Measurements from ENCODE around the gene PCSK4.

Gene PCSK4

DNA sequence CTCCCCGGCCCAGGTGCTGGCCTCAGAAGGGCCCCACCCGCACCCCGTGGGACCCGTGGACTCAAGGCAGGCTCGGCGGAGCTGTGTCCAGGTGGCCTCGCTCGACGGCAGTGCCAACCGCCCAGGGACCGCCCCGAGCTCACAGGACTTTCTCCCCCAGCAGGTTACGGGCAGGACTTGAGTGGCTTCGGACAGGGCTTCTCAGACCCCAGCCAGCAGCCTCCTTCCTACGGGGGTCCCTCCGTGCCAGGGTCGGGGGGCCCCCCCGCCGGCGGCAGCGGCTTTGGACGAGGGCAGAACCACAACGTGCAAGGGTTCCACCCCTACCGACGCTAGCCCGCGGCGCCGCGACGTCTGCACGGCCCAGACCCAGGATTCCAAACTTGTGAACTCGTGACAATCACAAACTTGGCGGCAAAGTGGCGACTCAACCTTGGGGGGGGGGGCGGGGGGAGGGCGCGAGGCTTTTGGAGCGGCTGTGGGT is 55.5 kb downstream of the PCSK4 start:
- H3K4me3 ChIP-seq (ENCODE audit: low read depth, low read length), result no peak overlapping the region
- no peak for DNase-seq (ENCODE audit: low read depth)
- TF ChIP-seq CTCF (IDR thresholded peaks at IDR 0.05; ENCODE audit: insufficient read depth, low read depth, low read length, missing control alignments), result no peak

DNA sequence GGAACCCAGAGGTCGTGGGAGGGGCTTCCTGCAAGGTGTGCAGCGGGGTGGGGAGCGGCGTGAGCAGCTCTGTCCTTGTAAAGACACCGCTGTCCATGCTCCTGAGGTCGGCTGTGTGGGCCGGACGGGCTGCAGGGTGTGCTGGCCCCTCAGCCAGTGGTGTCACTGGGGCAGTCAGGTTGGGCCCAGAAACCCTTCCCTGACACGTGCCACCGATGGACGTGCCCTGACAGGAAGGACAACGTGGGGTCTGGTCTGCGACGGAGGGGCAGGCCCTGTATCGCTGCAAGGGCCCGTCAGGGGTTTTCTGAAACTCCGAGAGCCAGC is 56.1 kb downstream of the PCSK4 start:
- TF ChIP-seq CTCF (IDR thresholded peaks at IDR 0.05; ENCODE audit: insufficient read depth, low read depth, low read length, missing control alignments), result no peak
- no peak for DNase-seq (ENCODE audit: low read depth)
- no peak overlapping the region for H3K4me3 ChIP-seq (ENCODE audit: low read depth, low read length)

GRCh38 chr19:1433119-1434039 is 56.8 kb downstream of the PCSK4 start:
- no peak for TF ChIP-seq CTCF (IDR thresholded peaks at IDR 0.05; ENCODE audit: insufficient read depth, low read depth, low read length, missing control alignments)

DNA sequence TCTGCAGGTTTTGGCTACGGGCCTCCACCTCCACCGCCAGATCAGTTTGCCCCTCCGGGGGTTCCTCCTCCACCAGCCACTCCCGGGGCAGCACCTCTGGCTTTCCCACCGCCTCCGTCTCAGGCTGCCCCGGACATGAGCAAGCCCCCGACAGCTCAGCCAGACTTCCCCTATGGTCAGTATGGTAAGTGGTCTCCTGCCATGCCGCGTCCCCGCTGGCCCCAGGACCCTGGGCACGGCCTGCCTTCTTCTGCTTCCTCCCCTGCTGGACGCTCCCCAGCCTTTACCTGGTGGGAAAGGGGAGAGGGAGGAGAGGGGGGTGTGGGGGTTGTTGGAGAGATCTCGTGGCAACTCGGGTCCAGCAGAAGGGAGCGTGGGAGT is 57.7 kb downstream of the PCSK4 start:
- H3K4me3 ChIP-seq (ENCODE audit: low read depth, low read length), result no peak overlapping the region
- DNase-seq (ENCODE audit: low read depth), result no peak

More at GRCh38 chr19:1433119-1434039, 56.8 kb downstream of the PCSK4 start:
- no peak overlapping the region for H3K4me3 ChIP-seq (ENCODE audit: low read depth, low read length)
- no peak for DNase-seq (ENCODE audit: low read depth)

GRCh38 chr19:1431759-1432506 is 58.2 kb downstream of the PCSK4 start:
- TF ChIP-seq CTCF (IDR thresholded peaks at IDR 0.05; ENCODE audit: insufficient read depth, low read depth, low read length, missing control alignments), result no peak
- H3K4me3 ChIP-seq (ENCODE audit: low read depth, low read length), result no peak overlapping the region
- no peak for DNase-seq (ENCODE audit: low read depth)

More for the DNA sequence above, 57.7 kb downstream of the PCSK4 start:
- no peak for TF ChIP-seq CTCF (IDR thresholded peaks at IDR 0.05; ENCODE audit: insufficient read depth, low read depth, low read length, missing control alignments)

All from GM12865 (cell line).